ENCODE measurements around the gene ERAP2.
A peak's percentile ranks its signal among the peaks of the same experiment; 100 is the strongest.

ERAP2 gene

DNA sequence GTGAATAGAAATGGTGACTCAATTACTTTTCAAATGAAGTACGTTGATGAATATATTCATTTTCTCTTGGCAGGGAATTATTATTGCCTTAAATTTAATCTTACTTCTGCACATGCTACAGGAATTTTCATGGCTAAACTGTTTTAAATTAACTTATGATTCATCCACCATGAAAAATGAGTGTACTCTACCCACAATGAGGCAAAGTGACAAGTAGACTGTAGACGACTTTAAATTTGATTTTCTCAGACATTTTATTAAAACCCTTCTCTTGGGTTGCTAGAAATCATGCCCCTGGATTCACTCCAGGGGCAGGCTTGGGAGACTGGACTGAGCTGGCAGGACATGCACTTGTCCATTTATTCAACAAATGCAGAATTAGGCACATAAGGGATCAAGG lies 23.5 kb upstream of the ERAP2 start:
- no peak for DNase-seq
- TF ChIP-seq GATA1 (IDR thresholded peaks at IDR 0.05; ENCODE audit: low read depth, low read length) = no peak
- TF ChIP-seq POLR2A (IDR thresholded peaks at IDR 0.05; ENCODE audit: low read length) = no peak

DNA sequence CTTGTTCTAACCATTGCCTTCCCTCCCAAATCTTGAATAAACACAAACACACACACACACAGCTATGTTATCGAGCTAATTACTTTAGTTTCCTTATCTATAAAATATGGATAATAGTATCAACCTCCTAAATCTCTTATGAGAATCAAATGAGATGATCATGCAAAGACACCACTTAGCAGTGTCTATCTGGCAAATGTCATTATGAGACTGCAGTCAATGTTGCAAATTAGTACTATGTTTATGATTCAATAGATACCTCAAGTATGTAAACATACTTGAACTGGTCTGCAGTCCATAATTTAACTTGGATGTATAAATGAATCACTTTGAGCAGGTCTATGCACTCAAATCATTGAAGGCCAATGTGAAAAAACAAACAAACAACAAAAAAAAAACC lies 22.2 kb upstream of the ERAP2 start:
- TF ChIP-seq POLR2A (IDR thresholded peaks at IDR 0.05; ENCODE audit: low read length) (no peak), GATA1 (IDR thresholded peaks at IDR 0.05; ENCODE audit: low read depth, low read length) (no peak)
- DNase-seq = no peak

DNA sequence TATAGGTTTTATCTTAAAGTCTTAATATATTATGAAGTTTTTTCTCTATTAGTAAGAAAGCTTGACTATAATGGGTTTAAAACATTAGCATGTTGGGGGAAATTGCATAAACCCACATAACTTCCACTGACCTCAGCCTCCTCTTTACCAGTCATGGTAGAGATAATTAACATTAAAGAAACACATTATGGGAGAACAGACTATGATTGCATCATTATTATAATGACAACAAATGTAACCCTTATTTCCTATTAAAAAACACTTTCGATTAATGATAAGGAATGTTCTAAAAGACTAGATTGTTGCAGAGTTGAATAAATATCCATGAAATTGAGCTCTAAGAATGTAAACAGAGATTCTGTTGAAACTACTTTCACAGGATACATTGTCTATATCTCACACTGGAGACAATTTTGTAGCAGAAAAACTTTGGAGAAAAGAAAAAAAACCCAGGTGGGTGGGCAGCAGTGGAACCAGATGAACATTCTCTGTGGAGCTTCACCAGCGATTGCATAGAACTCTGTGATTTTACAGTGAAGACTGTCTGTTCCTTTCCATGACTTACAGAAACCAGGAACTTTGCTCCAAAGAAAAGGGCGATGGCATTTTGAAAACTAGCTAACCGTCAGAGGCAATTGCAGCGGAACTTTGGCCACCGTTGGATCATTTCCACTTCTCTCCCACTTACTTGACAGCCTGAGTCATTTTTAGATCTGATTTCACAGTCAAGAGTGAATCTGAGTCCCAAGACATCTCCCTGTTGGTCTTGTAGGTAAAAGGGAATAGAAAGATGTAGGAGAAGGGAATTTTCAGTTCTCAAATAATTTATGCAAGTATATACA lies 21.0 kb upstream of the ERAP2 start:
- no peak for DNase-seq
- TF ChIP-seq GATA1 (IDR thresholded peaks at IDR 0.05; ENCODE audit: low read depth, low read length) (no peak), POLR2A (IDR thresholded peaks at IDR 0.05; ENCODE audit: low read length) (no peak)

DNA sequence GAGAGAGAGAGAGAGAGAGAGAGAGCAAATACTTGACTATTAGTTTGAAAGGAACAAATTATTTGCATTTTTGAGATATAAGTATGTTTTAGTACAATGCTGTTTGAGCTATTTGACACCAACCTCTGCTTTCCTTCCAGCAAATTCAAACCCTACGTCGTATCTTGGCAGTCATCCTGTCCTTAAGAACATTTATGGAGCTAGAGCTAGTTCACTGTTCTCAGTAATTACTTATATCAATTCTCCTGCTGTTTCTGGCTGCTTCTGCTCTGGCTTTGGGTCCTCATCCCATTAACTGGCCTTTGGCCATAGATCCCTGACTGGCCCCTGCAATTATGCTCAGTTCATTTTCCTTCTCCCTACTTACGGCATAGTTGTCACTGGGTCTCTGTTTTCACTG lies 19.9 kb upstream of the ERAP2 start:
- no peak for TF ChIP-seq GATA1 (IDR thresholded peaks at IDR 0.05; ENCODE audit: low read depth, low read length)
- no peak for TF ChIP-seq POLR2A (IDR thresholded peaks at IDR 0.05; ENCODE audit: low read length)
- no peak for DNase-seq

DNA sequence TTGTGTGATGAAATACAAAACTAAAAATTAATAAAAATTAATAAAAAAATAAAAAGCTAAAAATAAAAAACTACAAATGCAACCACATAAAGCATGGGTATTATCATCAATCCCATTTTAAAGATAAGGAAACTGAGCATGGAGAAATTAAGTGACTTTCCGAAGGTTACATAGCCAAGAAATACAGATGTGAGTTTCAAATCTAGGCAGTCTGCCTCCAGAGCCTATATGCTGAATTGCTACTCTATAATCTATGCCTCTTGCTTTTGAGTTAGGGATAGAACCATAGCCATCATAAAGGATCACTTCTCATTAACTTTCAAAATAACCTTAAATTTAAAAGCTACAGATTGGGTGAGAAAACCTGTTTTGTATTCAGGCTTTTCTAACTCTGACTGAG lies 18.8 kb upstream of the ERAP2 start:
- no peak for DNase-seq
- TF ChIP-seq POLR2A (IDR thresholded peaks at IDR 0.05; ENCODE audit: low read length) = no peak
- TF ChIP-seq GATA1 (IDR thresholded peaks at IDR 0.05; ENCODE audit: low read depth, low read length) = no peak

DNA sequence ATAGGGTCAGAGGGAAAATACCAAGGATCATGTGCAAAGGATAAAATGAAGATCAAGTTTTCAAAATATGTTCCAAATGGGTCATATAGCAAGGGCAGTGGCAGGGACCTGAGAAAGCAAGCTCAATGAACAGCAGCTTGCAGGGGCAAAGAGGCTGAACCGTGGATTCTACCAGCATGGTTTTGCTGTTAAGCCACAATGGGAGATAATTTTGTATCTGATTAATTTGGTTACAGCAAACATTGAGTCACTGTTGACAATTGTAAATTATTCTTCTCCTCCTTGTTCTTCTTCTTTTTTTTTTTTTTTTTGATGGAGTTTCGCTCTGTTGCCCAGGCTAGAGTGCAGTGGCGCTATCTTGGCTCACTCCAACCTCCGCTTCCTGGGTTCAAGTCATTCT lies 18.4 kb upstream of the ERAP2 start:
- TF ChIP-seq POLR2A (IDR thresholded peaks at IDR 0.05; ENCODE audit: low read length) (no peak), GATA1 (IDR thresholded peaks at IDR 0.05; ENCODE audit: low read depth, low read length) (no peak)
- no peak for DNase-seq

DNA sequence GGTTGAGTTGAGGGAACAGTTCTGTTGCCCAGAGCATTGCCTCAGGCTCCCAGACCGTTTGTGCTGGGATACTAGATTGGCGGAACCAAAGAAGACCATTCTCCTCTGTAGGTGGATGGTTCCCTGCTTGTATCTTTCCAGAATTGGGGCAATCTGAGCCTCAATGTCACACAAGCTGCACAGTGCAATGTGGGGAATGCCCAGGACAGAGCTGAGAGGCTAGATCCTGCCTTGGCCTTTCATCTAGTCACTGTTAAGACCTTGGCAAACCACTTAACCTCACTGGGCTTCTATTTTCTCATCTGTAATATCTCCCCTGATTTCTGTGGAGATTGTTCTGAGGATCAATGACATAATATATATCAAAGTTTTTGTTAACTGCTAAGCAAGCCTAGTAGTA lies 16.9 kb upstream of the ERAP2 start:
- DNase-seq = no peak
- TF ChIP-seq GATA1 (IDR thresholded peaks at IDR 0.05; ENCODE audit: low read depth, low read length) (no peak), POLR2A (IDR thresholded peaks at IDR 0.05; ENCODE audit: low read length) (no peak)

DNA sequence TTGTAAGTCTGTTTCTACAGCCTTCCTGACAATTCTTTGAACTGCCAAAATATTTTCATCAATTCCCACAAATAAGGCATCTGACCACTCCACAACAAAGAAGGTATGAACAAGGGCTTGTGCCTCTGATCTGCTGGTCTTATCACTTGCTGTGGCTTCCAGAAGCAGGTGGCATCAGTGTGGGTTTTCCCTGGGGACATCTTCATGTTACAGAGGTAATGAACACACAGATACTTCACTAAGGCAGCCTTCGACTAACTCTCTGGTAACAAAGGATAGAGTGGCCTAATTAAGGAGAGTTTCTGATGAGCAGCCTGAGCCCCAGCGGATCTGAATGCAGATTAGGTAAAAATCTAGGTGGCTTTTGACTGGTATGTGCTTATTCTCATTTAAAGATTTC lies 15.2 kb upstream of the ERAP2 start:
- no peak for TF ChIP-seq GATA1 (IDR thresholded peaks at IDR 0.05; ENCODE audit: low read depth, low read length)
- TF ChIP-seq POLR2A (IDR thresholded peaks at IDR 0.05; ENCODE audit: low read length) = no peak
- no peak for DNase-seq

DNA sequence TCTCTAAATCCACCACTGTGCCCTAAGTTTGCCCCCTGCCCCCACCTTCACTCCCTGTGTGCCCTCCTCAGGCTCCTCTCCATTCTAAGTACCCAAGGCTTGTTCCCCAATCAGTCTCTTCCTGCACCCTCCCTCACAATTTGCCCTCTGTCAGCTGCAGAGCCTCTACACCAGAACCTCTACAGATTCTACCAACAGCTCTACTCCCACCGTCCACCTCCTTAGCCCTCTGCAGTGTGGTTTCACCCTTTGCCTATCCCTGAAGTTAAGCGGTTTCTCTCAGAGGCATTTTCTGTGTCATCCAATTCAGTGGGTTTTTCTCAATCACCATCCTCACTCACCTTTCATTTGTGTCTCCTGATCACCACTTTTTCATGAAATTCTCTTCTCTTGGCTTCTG lies 13.2 kb upstream of the ERAP2 start:
- DNase-seq = no peak
- TF ChIP-seq POLR2A (IDR thresholded peaks at IDR 0.05; ENCODE audit: low read length) (no peak), GATA1 (IDR thresholded peaks at IDR 0.05; ENCODE audit: low read depth, low read length) (no peak)

DNA sequence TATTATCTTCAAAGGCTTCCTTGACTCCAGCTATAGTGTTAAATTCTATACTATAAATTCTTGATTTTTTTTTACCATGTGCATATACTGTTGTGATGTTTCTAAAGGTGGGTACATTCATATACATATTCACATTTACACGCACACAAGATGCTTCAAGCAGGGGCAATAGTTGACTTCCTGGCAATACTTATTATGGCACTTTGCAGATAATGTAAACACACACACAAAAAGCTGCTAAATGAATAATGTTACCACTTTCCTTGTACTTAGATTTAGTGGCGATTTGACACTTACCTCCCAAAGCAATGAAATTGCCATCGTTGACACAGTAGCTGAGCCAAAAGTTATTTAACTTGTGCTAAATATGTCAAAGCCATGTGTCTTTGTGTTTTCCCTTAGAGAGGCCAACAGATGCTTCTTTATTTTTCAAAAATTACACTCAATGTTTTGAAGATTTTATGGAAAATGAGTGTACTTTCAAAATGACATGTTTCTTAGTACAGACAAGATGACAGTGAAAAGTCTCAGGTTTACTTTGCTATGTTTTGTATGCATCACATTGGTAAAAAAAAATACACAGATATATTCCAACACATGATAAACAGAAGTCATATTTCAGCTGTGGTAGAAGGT lies 12.2 kb upstream of the ERAP2 start:
- no peak for DNase-seq
- TF ChIP-seq POLR2A (IDR thresholded peaks at IDR 0.05; ENCODE audit: low read length) = no peak

DNA sequence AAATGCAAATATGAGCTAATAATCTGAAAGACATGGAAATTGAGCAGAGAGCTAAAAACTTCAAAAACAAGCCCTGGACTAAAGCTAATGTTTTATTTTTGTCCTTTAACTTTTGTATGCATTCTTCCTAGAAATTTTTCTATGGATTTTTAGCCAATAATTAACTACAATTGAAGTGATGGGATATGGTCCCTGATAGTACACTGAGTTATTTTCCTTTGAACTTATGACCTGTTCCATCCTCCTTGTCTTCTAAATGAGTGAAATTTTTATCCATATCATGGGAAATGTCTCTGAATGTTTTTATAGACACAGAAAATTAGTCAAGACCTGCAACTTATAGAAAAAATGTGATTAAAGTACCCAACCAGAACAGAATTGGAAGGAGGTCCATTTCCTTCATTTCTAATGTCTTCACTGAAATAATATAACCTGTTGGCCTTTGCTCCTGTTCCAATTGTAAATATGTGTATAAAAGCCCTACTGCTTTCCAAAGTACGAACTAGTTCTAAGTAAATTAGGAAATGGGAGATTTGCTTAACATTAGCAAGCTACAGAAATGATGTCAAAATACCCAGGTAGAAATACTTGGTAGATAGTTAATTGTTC lies 11.3 kb upstream of the ERAP2 start:
- no peak for TF ChIP-seq POLR2A (IDR thresholded peaks at IDR 0.05; ENCODE audit: low read length)
- no peak for TF ChIP-seq GATA1 (IDR thresholded peaks at IDR 0.05; ENCODE audit: low read depth, low read length)
- no peak for DNase-seq

DNA sequence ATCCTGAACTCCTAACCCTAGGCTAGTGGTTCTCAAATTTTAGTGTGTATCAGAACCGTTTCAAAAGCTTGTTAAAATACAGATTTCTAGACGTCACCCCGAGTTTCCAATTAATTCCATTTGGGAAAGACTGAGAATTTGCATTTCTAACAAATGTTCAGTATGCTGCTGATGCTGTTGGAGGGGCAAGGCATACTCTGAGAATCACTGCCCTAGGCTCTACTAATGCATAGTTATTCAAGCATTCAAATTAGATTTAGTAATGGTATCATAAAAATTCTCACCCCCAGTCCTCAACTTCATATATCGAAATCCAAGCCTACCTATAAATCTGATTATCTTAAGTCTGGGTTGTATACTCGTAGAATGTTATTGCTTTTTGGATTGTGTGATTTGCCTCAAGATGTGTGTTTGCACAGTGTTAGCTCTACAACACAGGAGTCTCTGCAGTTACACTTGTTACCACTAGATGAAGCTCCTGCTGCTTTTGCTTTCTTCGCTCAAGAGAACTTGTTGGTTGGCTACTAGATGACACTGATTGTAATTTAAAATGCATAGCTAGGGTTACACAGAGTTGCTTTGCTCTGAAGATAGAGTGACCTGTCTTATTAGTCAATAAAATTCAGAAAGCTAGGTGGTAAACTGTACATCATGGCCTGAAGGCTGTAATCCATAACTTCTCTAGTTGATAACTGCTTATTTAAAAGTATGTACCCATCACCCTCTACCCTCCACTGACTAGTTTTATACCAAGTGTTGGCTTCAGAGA lies 7.5 kb upstream of the ERAP2 start:
- TF ChIP-seq GATA1 (IDR thresholded peaks at IDR 0.05; ENCODE audit: low read depth, low read length) (no peak), POLR2A (IDR thresholded peaks at IDR 0.05; ENCODE audit: low read length) (no peak)
- peak; percentile 61 to 63 for DNase-seq

DNA sequence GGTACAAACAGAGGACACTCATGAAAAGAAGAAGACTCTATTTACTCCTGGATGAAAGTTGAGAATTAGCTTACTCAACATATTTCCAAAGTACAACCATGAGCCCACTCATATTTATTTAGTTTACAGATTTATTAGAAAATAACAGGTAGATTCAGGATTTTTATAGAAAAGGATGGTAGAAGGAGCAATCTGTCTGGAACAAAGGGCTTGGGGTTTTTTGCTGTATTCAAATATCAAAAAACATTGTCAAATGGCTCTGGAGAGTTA lies 7.0 kb upstream of the ERAP2 start:
- DNase-seq = no peak

More for the DNA sequence above, 7.0 kb upstream of the ERAP2 start:
- no peak for TF ChIP-seq GATA1 (IDR thresholded peaks at IDR 0.05; ENCODE audit: low read depth, low read length)
